ENCODE data around the gene TES. TPM values are rescaled to one million over a fixed set of nuclear protein-coding genes. Genes with fewer than 3 reads are reported as not detected.

Gene TES
- total and polyA plus RNA-seq, 9 of the 15 experiments (the other 6 are each of a cell fraction or from before 2014, with no cell fraction given): 20.7 to 61.6 (median 53.8) TPM

GRCh38 chr7:116214921-116215320, 4.6 kb downstream of the TES start:
- FAIRE-seq (no peak), DNase-seq (ENCODE audit: extremely low read depth in 1 of 4, low spot score in 3 of 4) (no peak), ATAC-seq (no peak)
- Histone ChIP-seq H3K9me1 (ENCODE audit: control insufficient read depth, insufficient read depth, low read length) (no peaks in the 10 kb centered on the region), H3K4me2 (ENCODE audit: insufficient read depth, low read length) (no peak overlapping the region), H3K27ac (ENCODE audit: extremely low read depth, low read depth, low read length) (no peak overlapping the region), H3K79me2 (ENCODE audit: control insufficient read depth, insufficient read depth, low read length) (peaks cover 72% of the 10 kb centered on the region), H3K4me1 (replicated peaks in 1 of 2; ENCODE audit: control insufficient read depth in 2 of 2, insufficient read depth in 2 of 2, low read length in 2 of 2) (peaks cover 10 to 51% of the 10 kb centered on the region in 2 experiments), H2AFZ (ENCODE audit: low read depth, low read length) (no peak overlapping the region), H3K36me3 (ENCODE audit: control insufficient read depth, insufficient read depth, low read length) (no peaks in the 10 kb centered on the region; the same call in 2 of the 3 replicates), H3K4me3 (no peak overlapping the region), H3K9me3 (replicated peaks; ENCODE audit: control insufficient read depth, insufficient read depth, low read depth, low read length) (no peaks in the 10 kb centered on the region), H3K9ac (ENCODE audit: insufficient read depth in 1 of 2, low read depth in 2 of 2, low read length in 2 of 2) (no peak overlapping the region), H3K27me3 (ENCODE audit: control insufficient read depth in 2 of 2, insufficient read depth in 2 of 2, low read length in 2 of 2) (no peaks in the 10 kb centered on the region), H4K20me1 (replicated peaks; ENCODE audit: control insufficient read depth, insufficient read depth, low read length) (peaks cover 26% of the 10 kb centered on the region)
- intact Hi-C loops (cut with micrococcal nuclease): loop anchor here (5.0 to 10.0 kb wide), 5 partner anchors 287 to 1970 kb away; partner anchors contain the start of genes LSM8 and ST7
- WGBS (ENCODE audit: insufficient coverage, low coverage, missing lambda C conversion rate): 85% methylated on average over 3 of the region's 3 CpGs
- no peak for TF ChIP-seq NR0B1 (IDR thresholded peaks at IDR 0.05; ENCODE audit: partially characterized antibody)
- TF ChIP-seq ZNF592 (IDR thresholded peaks at IDR 0.05): no peak
- TF ChIP-seq, protein P1, sequence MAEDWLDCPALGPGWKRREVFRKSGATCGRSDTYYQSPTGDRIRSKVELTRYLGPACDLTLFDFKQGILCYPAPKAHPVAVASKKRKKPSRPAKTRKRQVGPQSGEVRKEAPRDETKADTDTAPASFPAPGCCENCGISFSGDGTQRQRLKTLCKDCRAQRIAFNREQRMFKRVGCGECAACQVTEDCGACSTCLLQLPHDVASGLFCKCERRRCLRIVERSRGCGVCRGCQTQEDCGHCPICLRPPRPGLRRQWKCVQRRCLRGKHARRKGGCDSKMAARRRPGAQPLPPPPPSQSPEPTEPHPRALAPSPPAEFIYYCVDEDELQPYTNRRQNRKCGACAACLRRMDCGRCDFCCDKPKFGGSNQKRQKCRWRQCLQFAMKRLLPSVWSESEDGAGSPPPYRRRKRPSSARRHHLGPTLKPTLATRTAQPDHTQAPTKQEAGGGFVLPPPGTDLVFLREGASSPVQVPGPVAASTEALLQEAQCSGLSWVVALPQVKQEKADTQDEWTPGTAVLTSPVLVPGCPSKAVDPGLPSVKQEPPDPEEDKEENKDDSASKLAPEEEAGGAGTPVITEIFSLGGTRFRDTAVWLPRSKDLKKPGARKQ (CRISPR knock-in tag; IDR thresholded peaks at IDR 0.05): peak; percentile 67; the same call in 1 of the 2 replicates
- TF ChIP-seq IRF2 (CRISPR knock-in tag; IDR thresholded peaks at IDR 0.05): no peak
- TF ChIP-seq, protein P2, sequence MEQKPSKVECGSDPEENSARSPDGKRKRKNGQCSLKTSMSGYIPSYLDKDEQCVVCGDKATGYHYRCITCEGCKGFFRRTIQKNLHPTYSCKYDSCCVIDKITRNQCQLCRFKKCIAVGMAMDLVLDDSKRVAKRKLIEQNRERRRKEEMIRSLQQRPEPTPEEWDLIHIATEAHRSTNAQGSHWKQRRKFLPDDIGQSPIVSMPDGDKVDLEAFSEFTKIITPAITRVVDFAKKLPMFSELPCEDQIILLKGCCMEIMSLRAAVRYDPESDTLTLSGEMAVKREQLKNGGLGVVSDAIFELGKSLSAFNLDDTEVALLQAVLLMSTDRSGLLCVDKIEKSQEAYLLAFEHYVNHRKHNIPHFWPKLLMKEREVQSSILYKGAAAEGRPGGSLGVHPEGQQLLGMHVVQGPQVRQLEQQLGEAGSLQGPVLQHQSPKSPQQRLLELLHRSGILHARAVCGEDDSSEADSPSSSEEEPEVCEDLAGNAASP (IDR thresholded peaks at IDR 0.05): no peak
- TF ChIP-seq CBX1 (IDR thresholded peaks at IDR 0.05; ENCODE audit: low read depth): no peak
- TF ChIP-seq PYGO2 (tag; IDR thresholded peaks at IDR 0.05): no peak
- TF ChIP-seq ZNF561 (CRISPR knock-in tag; conservative IDR thresholded peaks at IDR 0.05): no peak
- no peak for TF ChIP-seq ESRRA (IDR thresholded peaks at IDR 0.05; ENCODE audit: borderline replicate concordance, low read depth)
- peak; percentile 35 for TF ChIP-seq RBM25 (IDR thresholded peaks at IDR 0.05; ENCODE audit: low read depth, low read length, severe bottlenecking)
- TF ChIP-seq MECOM (CRISPR knock-in tag; IDR thresholded peaks at IDR 0.05): 0 out of 2 replicates have a peak, but pooled peaks have one; percentile 63
- no peak for TF ChIP-seq GATAD2B (IDR thresholded peaks at IDR 0.05; ENCODE audit: borderline replicate concordance)
- TF ChIP-seq RBFOX2 (IDR thresholded peaks at IDR 0.05; ENCODE audit: low read depth, low read length): 0 out of 2 replicates have a peak, but pooled peaks have one; percentile 5
- BruUV-seq (replicated peaks): no TSS peak
- CTCF ChIA-PET (ENCODE audit: low intra/inter-chr PET ratio): interaction anchor here (0.6 kb wide), 1 partner anchor 21 kb away, joined by 4 read pairs; no protein-coding TSS in a partner anchor
- POLR2A ChIA-PET: interaction anchor here (1.6 kb wide), 1 partner anchor 27 kb away, joined by 3 read pairs; no protein-coding TSS in a partner anchor
- in situ Hi-C loops (cut with MboI): no loop called here

Measured in K562 (cell line).